ENCODE results near the gene ENC1. TPM values are rescaled to one million over a fixed set of nuclear protein-coding genes. Genes with fewer than 3 reads are reported as not detected.

Gene ENC1
- total and polyA plus RNA-seq, 2 experiments from 2014 or later = 58.8 to 151 TPM

DNA sequence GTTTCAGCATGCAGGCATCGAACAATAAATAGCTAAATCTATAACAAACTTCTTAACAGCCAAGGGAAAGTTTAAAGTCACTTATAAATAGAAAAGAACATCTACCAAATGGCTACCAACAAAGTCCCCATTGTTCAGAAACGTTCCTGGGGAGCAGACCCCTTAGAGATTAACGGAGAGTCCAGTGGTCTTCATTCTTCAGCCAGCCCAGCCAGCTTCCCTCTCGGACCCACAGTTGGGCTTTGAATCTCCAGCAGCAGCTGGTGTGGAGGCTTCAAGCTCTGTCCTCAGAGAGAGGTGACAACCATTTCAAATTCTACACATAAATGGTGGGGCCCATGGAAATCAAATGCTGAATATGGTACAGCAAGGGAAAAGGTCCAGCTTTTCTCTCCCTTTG is 11.2 kb downstream of the ENC1 start:
- peak overlapping the region; percentile 13 for H3K27ac ChIP-seq
- TF ChIP-seq EZH2 (IDR thresholded peaks at IDR 0.05; ENCODE audit: borderline replicate concordance) = no peak
- no peak for TF ChIP-seq EZH2phosphoT487 (IDR thresholded peaks at IDR 0.05; ENCODE audit: low read depth, severe bottlenecking, unreplicated experiment)
- TF ChIP-seq CTCF (IDR thresholded peaks at IDR 0.05; ENCODE audit: poor library complexity) = no peak
- H3K4me1 ChIP-seq (ENCODE audit: insufficient read depth) = peaks cover 47% of the 10 kb centered on the region
- peaks cover 10% of the 10 kb centered on the region for H4K20me1 ChIP-seq (ENCODE audit: insufficient read depth, poor library complexity, severe bottlenecking)
- H3K4me3 ChIP-seq = no peak overlapping the region
- no peaks in the 10 kb centered on the region for H3K27me3 ChIP-seq
- no peaks in the 10 kb centered on the region for H3K36me3 ChIP-seq (replicated peaks; ENCODE audit: insufficient read depth, low read depth)
- no peak overlapping the region for H2AFZ ChIP-seq
- no peak for DNase-seq (ENCODE audit: low spot score)
- no peaks in the 10 kb centered on the region for H3K9me3 ChIP-seq (ENCODE audit: low read depth)
- H3K9me2 ChIP-seq (replicated peaks; ENCODE audit: insufficient read depth) = no peaks in the 10 kb centered on the region
- 76% methylated on average over 4 of the region's 4 CpGs for WGBS (ENCODE audit: low lambda C conversion rate, missing lambda C conversion rate)
- no peak overlapping the region for H3K4me2 ChIP-seq
- H3K79me2 ChIP-seq = peaks cover 52% of the 10 kb centered on the region

GRCh38 chr5:74628359-74628758 is 12.2 kb downstream of the ENC1 start:
- DNase-seq (ENCODE audit: low spot score) = no peak
- no peaks in the 10 kb centered on the region for H3K9me2 ChIP-seq (replicated peaks; ENCODE audit: insufficient read depth)
- peaks cover 45% of the 10 kb centered on the region for H3K4me1 ChIP-seq (ENCODE audit: insufficient read depth)
- no peak overlapping the region for H3K4me3 ChIP-seq
- peaks cover 42% of the 10 kb centered on the region for H3K79me2 ChIP-seq
- H3K9me3 ChIP-seq (ENCODE audit: low read depth) = no peaks in the 10 kb centered on the region
- H2AFZ ChIP-seq = no peak overlapping the region
- H3K27ac ChIP-seq = peak overlapping the region; percentile 38
- H3K27me3 ChIP-seq = no peaks in the 10 kb centered on the region
- TF ChIP-seq CTCF (IDR thresholded peaks at IDR 0.05; ENCODE audit: poor library complexity) (no peak), EZH2phosphoT487 (IDR thresholded peaks at IDR 0.05; ENCODE audit: low read depth, severe bottlenecking, unreplicated experiment) (no peak), EZH2 (IDR thresholded peaks at IDR 0.05; ENCODE audit: borderline replicate concordance) (no peak)
- H4K20me1 ChIP-seq (ENCODE audit: insufficient read depth, poor library complexity, severe bottlenecking) = peaks cover 9% of the 10 kb centered on the region
- no peaks in the 10 kb centered on the region for H3K36me3 ChIP-seq (replicated peaks; ENCODE audit: insufficient read depth, low read depth)
- H3K4me2 ChIP-seq = no peak overlapping the region
- WGBS (ENCODE audit: low lambda C conversion rate, missing lambda C conversion rate) = 67% methylated on average over 6 of the region's 6 CpGs

DNA sequence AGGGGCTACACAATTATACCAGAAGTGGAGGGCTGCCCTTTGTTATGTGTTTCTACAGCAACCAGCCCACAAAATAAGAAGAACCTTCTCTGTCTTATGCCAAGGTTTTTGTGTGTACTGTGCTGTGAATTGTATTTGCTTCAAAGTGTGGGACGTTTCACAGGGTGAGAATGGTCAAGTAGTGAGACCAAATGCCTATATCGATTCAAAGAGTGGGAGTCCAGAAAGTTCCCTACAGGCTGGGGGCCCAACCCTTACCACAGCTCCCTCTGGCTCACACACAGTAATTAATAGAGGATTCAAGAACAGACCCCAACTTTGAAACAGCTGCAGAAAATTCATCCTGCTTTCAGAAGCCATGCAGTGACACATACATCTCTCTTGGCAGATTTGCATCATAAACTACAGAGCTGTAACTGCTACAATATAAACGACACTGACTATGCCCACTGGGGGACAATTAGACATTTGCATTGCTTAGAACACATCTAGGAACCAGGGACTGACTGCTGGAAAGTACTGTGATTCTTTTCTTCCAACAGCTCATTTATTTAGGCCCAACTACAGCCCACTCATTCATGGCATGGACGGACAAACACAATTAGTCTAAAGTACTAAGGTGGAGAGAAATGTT is 12.8 kb downstream of the ENC1 start:
- no peaks in the 10 kb centered on the region for H3K36me3 ChIP-seq (replicated peaks; ENCODE audit: insufficient read depth, low read depth)
- no peaks in the 10 kb centered on the region for H3K9me3 ChIP-seq (ENCODE audit: low read depth)
- no peaks in the 10 kb centered on the region for H3K27me3 ChIP-seq
- DNase-seq (ENCODE audit: low spot score) = no peak
- no peak overlapping the region for H2AFZ ChIP-seq
- H3K4me3 ChIP-seq = no peak overlapping the region
- peaks cover 47% of the 10 kb centered on the region for H3K4me1 ChIP-seq (ENCODE audit: insufficient read depth)
- peaks cover 3% of the 10 kb centered on the region for H4K20me1 ChIP-seq (ENCODE audit: insufficient read depth, poor library complexity, severe bottlenecking)
- no peak for TF ChIP-seq EZH2 (IDR thresholded peaks at IDR 0.05; ENCODE audit: borderline replicate concordance)
- no peak for TF ChIP-seq EZH2phosphoT487 (IDR thresholded peaks at IDR 0.05; ENCODE audit: low read depth, severe bottlenecking, unreplicated experiment)
- H3K27ac ChIP-seq = peak overlapping the region; percentile 38
- no peak overlapping the region for H3K4me2 ChIP-seq
- H3K79me2 ChIP-seq = peaks cover 36% of the 10 kb centered on the region
- WGBS (ENCODE audit: low lambda C conversion rate, missing lambda C conversion rate) = 68% methylated on average over 4 of the region's 4 CpGs
- no peaks in the 10 kb centered on the region for H3K9me2 ChIP-seq (replicated peaks; ENCODE audit: insufficient read depth)

DNA sequence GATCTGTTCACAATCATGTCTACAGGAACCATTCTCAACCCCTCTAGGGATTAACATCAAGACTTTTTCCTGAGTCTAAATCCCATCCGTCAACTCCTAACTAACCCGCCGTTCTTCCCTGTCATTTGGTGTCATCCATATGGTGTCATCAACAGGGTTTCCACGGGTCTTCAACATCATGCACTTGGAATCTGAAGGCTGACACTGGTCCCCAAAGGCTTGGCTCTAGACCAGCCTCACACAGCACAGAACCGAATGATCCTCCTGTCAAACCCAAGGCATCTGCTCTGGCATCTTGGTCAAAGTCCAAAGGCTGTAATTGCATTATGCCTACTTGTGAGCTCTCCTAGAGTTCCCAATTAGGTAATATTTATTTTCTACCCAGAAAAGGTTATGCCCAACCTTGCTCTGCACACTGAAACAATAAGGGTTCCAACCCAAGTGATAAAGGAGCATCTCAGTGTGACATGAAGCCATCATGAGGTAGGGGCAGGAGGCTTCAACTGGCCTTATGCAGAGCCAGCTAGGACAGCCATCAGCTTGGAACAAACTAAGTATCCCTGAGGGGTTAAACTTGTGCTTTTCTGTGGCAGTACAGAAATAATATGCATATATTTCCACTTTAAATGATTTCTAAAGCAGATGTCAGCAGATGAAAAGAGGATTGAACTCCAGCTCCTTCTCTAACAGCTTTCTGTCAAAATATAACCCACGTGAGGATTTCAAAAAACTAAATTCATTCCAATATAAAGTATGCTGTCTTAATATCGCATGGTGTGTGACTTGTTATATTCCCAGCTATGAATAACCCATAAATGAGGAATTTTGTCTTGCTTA is 13.9 kb downstream of the ENC1 start:
- H3K9me2 ChIP-seq (replicated peaks; ENCODE audit: insufficient read depth) = no peaks in the 10 kb centered on the region
- no peak for TF ChIP-seq CTCF (IDR thresholded peaks at IDR 0.05; ENCODE audit: poor library complexity)
- no peak for TF ChIP-seq EZH2 (IDR thresholded peaks at IDR 0.05; ENCODE audit: borderline replicate concordance)
- peaks cover 33% of the 10 kb centered on the region for H3K79me2 ChIP-seq
- no peaks in the 10 kb centered on the region for H4K20me1 ChIP-seq (ENCODE audit: insufficient read depth, poor library complexity, severe bottlenecking)
- H3K4me1 ChIP-seq (ENCODE audit: insufficient read depth) = peaks cover 38% of the 10 kb centered on the region
- no peaks in the 10 kb centered on the region for H3K9me3 ChIP-seq (ENCODE audit: low read depth)
- no peak overlapping the region for H2AFZ ChIP-seq
- H3K4me2 ChIP-seq = no peak overlapping the region
- no peaks in the 10 kb centered on the region for H3K36me3 ChIP-seq (replicated peaks; ENCODE audit: insufficient read depth, low read depth)
- H3K4me3 ChIP-seq = no peak overlapping the region
- H3K27me3 ChIP-seq = no peaks in the 10 kb centered on the region
- peak overlapping the region; percentile 38 for H3K27ac ChIP-seq
- DNase-seq (ENCODE audit: low spot score) = no peak
- WGBS (ENCODE audit: low lambda C conversion rate, missing lambda C conversion rate) = 75% methylated on average over 7 of the region's 7 CpGs

Data from hepatocyte (in vitro differentiated cells).